GM10847 (cell line): ENCODE measurements around the gene POLE.

ENCODE experiments used
- POLR2A ChIP-seq: IDR thresholded peaks from 2 replicates; pipeline ENCODE4 v1.6.1; 2011; ENCODE audit not compliant: insufficient read length; ENCODE audit errors: extremely low read depth

Gene POLE

GRCh38 chr12:132723764-132724140 lies 36.6 kb upstream of the POLE start:
- no peak for TF ChIP-seq POLR2A

- TF ChIP-seq POLR2A = no peak
Observed at GRCh38 chr12:132723015-132723763, 36.0 kb upstream of the POLE start.

GRCh38 chr12:132720606-132721345 lies 33.6 kb upstream of the POLE start:
- no peak for TF ChIP-seq POLR2A

- no peak for TF ChIP-seq POLR2A
Observed at GRCh38 chr12:132719954-132720324, 32.8 kb upstream of the POLE start.

DNA sequence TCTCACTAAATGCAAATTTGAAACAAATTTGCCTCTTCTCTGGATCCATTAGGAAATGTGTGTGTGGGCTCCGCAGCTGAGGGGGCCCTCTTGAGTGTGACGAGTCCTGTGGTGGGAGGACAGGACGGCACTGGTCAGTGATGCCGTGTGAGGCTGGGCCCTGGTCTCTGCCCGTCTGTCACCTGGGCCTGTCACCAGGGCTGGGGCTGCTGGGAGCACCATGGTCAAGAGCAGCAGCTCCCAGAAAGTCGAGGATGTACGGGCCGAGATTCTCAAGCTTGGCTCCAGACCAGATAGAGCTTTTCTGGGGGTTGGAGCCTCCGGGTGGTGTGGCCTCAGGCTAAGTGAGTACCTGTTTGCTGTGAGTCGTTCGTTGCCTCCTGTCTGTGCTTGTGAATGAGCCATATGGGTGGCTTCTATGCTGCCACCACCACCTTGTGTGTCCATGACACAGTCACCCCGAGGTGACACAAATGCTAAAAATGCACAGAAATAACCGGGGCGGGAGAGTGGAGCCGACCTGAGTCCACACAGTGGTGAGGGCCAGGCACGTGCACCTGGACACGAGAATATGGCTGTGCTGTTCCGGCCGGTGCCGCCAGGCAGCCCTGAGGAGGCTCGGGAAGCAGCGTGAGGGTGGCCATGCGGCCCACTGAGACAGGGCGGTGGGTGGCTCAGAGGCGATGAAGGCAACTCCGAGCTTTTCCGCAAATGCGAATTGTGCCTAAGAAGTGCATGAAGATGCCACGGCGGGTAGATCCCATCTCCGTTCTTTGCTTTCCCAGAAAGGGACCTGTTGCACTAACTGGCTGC lies 32.2 kb upstream of the POLE start:
- no peak for TF ChIP-seq POLR2A

GRCh38 chr12:132718644-132719043 lies 31.5 kb upstream of the POLE start:
- TF ChIP-seq POLR2A = no peak

DNA sequence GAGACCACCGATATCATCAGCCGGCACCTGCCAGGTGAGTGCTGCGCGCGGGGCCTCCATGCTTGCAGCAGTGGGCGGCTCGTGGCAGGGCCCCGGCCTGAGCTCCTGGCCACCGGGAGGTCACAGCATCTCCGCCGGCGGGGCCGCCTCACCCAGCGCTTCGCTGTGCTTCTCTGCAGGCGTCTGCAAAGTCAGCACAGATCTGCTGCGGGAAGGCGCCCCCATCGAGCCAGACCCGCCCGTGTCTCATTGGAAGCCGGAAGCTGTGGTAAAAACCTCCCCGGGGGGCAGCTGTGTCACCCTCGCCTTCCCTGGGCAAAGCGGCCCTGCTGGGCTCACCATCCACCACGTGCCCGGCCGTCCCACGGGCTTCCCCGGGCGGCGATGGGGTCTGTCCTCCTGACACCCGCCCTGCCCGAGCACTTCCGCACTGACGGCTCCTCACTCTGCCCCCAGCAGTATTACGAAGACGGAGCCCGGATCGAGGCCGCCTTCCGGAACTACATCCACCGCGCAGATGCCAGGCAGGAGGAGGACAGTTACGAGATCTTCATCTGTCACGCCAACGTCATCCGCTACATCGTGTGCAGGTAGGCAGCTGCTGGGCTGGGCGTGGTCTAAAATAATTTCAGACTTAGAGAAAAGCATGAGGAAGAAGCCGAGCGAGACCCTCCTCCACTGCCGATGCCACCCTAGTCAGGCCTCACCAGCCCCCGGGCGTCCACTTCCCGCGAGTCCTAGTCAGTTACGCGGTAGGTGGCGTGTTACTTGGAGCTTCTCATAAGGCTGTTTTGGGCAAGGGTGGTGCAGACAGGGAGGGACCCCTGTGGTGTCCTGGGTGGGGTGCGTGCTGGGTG lies 30.6 kb upstream of the POLE start:
- no peak for TF ChIP-seq POLR2A

DNA sequence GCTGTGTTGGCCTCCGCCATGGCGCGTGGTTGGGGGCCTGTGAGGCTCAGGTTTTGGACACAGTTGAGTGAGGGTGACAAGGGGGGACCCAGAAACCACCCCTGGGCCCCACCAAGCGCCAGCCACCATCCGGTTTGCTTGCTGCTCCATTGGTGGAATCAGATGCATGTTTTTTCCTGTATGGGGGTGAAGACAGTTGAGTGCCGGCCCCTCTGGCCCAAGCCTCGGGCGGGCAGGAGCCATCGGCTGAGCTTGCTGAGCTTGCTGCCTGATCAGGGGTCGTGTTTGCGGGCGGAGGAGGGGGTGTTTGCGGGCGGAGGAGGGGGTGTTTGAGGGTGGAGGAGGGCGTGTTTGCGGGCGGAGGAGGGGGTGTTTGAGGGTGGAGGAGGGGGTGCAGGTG lies 29.9 kb upstream of the POLE start:
- no peak for TF ChIP-seq POLR2A

DNA sequence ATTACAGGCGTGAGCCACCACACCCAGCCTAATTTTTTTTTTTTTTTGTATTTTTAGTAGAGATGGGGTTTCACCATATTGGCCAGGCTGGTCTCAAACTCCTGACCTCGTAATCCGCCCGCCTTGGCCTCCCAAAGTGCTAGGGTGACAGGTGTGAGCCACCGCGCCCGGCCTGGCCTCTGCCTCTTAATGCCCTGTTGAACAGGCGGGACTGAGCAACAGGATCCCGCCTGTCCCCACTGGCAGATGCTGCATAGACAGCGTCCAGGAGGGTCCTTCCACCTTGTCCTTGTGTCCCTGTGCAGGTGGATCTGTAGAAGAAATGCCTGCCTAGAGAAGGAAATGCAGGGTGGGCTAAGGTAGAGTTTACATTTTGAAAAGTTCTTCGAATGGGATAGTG lies 29.2 kb upstream of the POLE start:
- TF ChIP-seq POLR2A = no peak

GRCh38 chr12:132715874-132716273 lies 28.7 kb upstream of the POLE start:
- TF ChIP-seq POLR2A = no peak

GRCh38 chr12:132713123-132713522 lies 26.0 kb upstream of the POLE start:
- TF ChIP-seq POLR2A = no peak

GRCh38 chr12:132711080-132711843 lies 24.1 kb upstream of the POLE start:
- no peak for TF ChIP-seq POLR2A

- peak; percentile 83 for TF ChIP-seq POLR2A
Observed at GRCh38 chr12:132710405-132711079, 23.4 kb upstream of the POLE start, which contains the start of gene PGAM5. Gene PGAM5, plus strand, starts transcription at chr12:132710842. Its CDS starts 35 bp downstream, at chr12:132710877.

- no peak for TF ChIP-seq POLR2A
Observed at GRCh38 chr12:132710043-132710404, 22.9 kb upstream of the POLE start.
